ENCODE data around the gene VPS11. TPM values are rescaled to one million over a fixed set of nuclear protein-coding genes. Genes with fewer than 3 reads are reported as not detected.

VPS11 gene
- total and polyA plus RNA-seq, 10 of the 15 experiments (the other 5 are each of a cell fraction or from before 2014, with no cell fraction given): 15.8 to 26.4 (median 24.5) TPM

DNA sequence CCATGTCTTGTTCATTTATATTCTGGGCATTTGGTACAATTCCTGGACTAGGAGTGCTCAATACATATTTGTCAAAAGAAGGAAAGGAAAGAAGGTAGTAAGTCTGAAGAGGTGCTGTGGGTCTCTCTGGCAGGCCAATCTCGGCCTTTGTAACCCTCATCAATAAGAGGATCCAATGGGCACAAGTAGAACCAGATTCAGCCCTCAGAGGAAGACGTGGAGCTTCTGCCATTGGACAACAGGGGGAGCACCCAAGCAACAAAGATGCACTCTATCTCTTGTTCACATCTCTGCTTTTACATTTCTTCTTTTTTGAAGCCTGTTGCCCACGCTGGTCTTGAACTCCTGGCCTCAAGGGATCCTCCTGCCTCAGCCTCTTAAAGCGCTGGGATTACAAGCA lies 2.2 kb upstream of the VPS11 start:
- no peak for DNase-seq (ENCODE audit: low read depth, low spot score)
- H3K79me2 ChIP-seq (ENCODE audit: control insufficient read depth, insufficient read depth, low read length): peaks cover 10% of the 10 kb centered on the region
- CTCF ChIA-PET: interaction anchor here (0.6 to 1.8 kb wide), 9 partner anchors 18 to 281 kb away, joined by 3 to 9 read pairs (median 4); partner anchors contain the start of gene HMBS
- peak; percentile 13 for FAIRE-seq
- POLR2A ChIA-PET: interaction anchor here (0.6 to 3.5 kb wide), 3 partner anchors 20 to 37 kb away, joined by 3 to 48 read pairs (median 3); partner anchors contain the start of gene HMBS
- no peaks in the 10 kb centered on the region for H3K9me3 ChIP-seq (replicated peaks; ENCODE audit: control insufficient read depth, insufficient read depth, low read length)
- no peak overlapping the region for H3K4me3 ChIP-seq
- intact Hi-C loops (cut with micrococcal nuclease; ENCODE audit: unreplicated experiment) (loop anchor here (1.0 to 5.0 kb wide), 2 partner anchors 132 to 272 kb away; no protein-coding TSS in a partner anchor), in situ Hi-C loops (cut with MboI) (no loop called here)
- no peak overlapping the region for H3K27ac ChIP-seq (ENCODE audit: control insufficient read depth, insufficient read depth)
- no peaks in the 10 kb centered on the region for H3K27me3 ChIP-seq (replicated peaks in 1 of 2; ENCODE audit: control insufficient read depth in 2 of 2, insufficient read depth in 2 of 2, low read length in 1 of 2)
- 34% methylated on average over 4 of the region's 4 CpGs for WGBS (ENCODE audit: insufficient coverage, insufficient replicate concordance, low lambda C conversion rate, missing lambda C conversion rate)
- BruUV-seq (replicated peaks): no TSS peak
- H3K9ac ChIP-seq (ENCODE audit: control insufficient read depth, insufficient read depth, low read length): no peak overlapping the region
- H3K4me1 ChIP-seq (ENCODE audit: control insufficient read depth, insufficient read depth, low read length): no peaks in the 10 kb centered on the region
- no peak overlapping the region for H2AFZ ChIP-seq (ENCODE audit: control insufficient read depth, low read depth, low read length)
- ATAC-seq: peak; percentile 71
- no peaks in the 10 kb centered on the region for H3K36me3 ChIP-seq (ENCODE audit: control insufficient read depth in 2 of 2, insufficient read depth in 2 of 2, low read length in 1 of 2)
- RAD21 ChIA-PET (ENCODE audit: unreplicated experiment): interaction anchor here (1.0 kb wide), 2 partner anchors 41 to 219 kb away, joined by 3 read pairs; no protein-coding TSS in a partner anchor
- TF ChIP-seq EGR1 (IDR thresholded peaks at IDR 0.05; ENCODE audit: borderline replicate concordance in 1 of 2, low read depth in 2 of 2, low read length in 2 of 2) (no peak), RB1 (IDR thresholded peaks at IDR 0.05; ENCODE audit: borderline replicate concordance) (no peak), NFYB (IDR thresholded peaks at IDR 0.05; ENCODE audit: insufficient read depth, low read depth, low read length) (0 out of 2 replicates have a peak, but pooled peaks have one; percentile 11), ZNF24 (IDR thresholded peaks at IDR 0.05) (0 out of 2 replicates have a peak, but pooled peaks have one; percentile 13), YY1 (IDR thresholded peaks at IDR 0.05; ENCODE audit: low read depth, low read length) (no peak), MYB (IDR thresholded peaks at IDR 0.05; ENCODE audit: borderline replicate concordance, low read depth, low read length) (no peak), IRF4 (IDR thresholded peaks at IDR 0.05; ENCODE audit: low read depth, low read length) (no peak), KAT2A (conservative IDR thresholded peaks at IDR 0.05; ENCODE audit: control insufficient read depth, low read depth, low read length) (no peak), SMC3 (IDR thresholded peaks at IDR 0.05; ENCODE audit: borderline replicate concordance, low read length) (peak; percentile 52; the same call in 1 of the 2 replicates), ZNF207 (IDR thresholded peaks at IDR 0.05; ENCODE audit: borderline replicate concordance) (no peak), TAF1 (IDR thresholded peaks at IDR 0.05; ENCODE audit: borderline replicate concordance, low read depth, low read length) (no peak), BRCA1 (IDR thresholded peaks at IDR 0.05; ENCODE audit: low read depth, low read length) (no peak), ETV6 (conservative IDR thresholded peaks at IDR 0.05 in 1 of 2, IDR thresholded peaks at IDR 0.05 in 1 of 2; ENCODE audit: borderline replicate concordance in 1 of 2, low read depth in 1 of 2) (no peak), SMARCA5 (IDR thresholded peaks at IDR 0.05) (0 out of 2 replicates have a peak, but pooled peaks have one; percentile 31), RAD21 (IDR thresholded peaks at IDR 0.05; ENCODE audit: insufficient read depth, low read depth, low read length) (peak; percentile 49)
- TF ChIP-seq, protein P1, sequence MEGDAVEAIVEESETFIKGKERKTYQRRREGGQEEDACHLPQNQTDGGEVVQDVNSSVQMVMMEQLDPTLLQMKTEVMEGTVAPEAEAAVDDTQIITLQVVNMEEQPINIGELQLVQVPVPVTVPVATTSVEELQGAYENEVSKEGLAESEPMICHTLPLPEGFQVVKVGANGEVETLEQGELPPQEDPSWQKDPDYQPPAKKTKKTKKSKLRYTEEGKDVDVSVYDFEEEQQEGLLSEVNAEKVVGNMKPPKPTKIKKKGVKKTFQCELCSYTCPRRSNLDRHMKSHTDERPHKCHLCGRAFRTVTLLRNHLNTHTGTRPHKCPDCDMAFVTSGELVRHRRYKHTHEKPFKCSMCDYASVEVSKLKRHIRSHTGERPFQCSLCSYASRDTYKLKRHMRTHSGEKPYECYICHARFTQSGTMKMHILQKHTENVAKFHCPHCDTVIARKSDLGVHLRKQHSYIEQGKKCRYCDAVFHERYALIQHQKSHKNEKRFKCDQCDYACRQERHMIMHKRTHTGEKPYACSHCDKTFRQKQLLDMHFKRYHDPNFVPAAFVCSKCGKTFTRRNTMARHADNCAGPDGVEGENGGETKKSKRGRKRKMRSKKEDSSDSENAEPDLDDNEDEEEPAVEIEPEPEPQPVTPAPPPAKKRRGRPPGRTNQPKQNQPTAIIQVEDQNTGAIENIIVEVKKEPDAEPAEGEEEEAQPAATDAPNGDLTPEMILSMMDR (IDR thresholded peaks at IDR 0.05 in 2 of 3, conservative IDR thresholded peaks at IDR 0.05 in 1 of 3; ENCODE audit: control insufficient read depth in 2 of 3, extremely low read depth in 1 of 3, insufficient read depth in 1 of 3, low read depth in 3 of 3, low read length in 3 of 3): peak; percentile 57 to 67 (median 67)
- TF ChIP-seq, protein P2, sequence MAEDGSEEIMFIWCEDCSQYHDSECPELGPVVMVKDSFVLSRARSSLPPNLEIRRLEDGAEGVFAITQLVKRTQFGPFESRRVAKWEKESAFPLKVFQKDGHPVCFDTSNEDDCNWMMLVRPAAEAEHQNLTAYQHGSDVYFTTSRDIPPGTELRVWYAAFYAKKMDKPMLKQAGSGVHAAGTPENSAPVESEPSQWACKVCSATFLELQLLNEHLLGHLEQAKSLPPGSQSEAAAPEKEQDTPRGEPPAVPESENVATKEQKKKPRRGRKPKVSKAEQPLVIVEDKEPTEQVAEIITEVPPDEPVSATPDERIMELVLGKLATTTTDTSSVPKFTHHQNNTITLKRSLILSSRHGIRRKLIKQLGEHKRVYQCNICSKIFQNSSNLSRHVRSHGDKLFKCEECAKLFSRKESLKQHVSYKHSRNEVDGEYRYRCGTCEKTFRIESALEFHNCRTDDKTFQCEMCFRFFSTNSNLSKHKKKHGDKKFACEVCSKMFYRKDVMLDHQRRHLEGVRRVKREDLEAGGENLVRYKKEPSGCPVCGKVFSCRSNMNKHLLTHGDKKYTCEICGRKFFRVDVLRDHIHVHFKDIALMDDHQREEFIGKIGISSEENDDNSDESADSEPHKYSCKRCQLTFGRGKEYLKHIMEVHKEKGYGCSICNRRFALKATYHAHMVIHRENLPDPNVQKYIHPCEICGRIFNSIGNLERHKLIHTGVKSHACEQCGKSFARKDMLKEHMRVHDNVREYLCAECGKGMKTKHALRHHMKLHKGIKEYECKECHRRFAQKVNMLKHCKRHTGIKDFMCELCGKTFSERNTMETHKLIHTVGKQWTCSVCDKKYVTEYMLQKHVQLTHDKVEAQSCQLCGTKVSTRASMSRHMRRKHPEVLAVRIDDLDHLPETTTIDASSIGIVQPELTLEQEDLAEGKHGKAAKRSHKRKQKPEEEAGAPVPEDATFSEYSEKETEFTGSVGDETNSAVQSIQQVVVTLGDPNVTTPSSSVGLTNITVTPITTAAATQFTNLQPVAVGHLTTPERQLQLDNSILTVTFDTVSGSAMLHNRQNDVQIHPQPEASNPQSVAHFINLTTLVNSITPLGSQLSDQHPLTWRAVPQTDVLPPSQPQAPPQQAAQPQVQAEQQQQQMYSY (CRISPR knock-in tag; IDR thresholded peaks at IDR 0.05): no peak
- H3K4me2 ChIP-seq (ENCODE audit: control insufficient read depth, insufficient read depth): no peak overlapping the region
- no peaks in the 10 kb centered on the region for H4K20me1 ChIP-seq (ENCODE audit: control insufficient read depth, insufficient read depth)
- SMC1A ChIA-PET (ENCODE audit: uncharacterized antibody, unreplicated experiment): interaction anchor here (0.9 to 1.0 kb wide), 2 partner anchors 34 to 131 kb away, joined by 3 to 4 read pairs; no protein-coding TSS in a partner anchor

Data from GM12878 (cell line).